GM18951 (cell line): ENCODE measurements around the gene DNAJC30.

Experiments
- POLR2A ChIP-seq: IDR thresholded peaks from 4 replicates; pipeline ENCODE4 v1.6.1; 2011; ENCODE audit warnings: mild to moderate bottlenecking; ENCODE audit not compliant: insufficient read length, insufficient read depth; ENCODE audit errors: extremely low read depth
- in situ Hi-C: fragments of 300-500 bp; cut with MboI; formaldehyde crosslinking; loops from one replicate; pipeline ENCODE4 v1.12.0; 2022; ENCODE audit warnings: low sequenced_read_pairs, mixed read lengths, inconsistent platforms; ENCODE audit not compliant: unreplicated experiment

The DNAJC30 gene

DNA sequence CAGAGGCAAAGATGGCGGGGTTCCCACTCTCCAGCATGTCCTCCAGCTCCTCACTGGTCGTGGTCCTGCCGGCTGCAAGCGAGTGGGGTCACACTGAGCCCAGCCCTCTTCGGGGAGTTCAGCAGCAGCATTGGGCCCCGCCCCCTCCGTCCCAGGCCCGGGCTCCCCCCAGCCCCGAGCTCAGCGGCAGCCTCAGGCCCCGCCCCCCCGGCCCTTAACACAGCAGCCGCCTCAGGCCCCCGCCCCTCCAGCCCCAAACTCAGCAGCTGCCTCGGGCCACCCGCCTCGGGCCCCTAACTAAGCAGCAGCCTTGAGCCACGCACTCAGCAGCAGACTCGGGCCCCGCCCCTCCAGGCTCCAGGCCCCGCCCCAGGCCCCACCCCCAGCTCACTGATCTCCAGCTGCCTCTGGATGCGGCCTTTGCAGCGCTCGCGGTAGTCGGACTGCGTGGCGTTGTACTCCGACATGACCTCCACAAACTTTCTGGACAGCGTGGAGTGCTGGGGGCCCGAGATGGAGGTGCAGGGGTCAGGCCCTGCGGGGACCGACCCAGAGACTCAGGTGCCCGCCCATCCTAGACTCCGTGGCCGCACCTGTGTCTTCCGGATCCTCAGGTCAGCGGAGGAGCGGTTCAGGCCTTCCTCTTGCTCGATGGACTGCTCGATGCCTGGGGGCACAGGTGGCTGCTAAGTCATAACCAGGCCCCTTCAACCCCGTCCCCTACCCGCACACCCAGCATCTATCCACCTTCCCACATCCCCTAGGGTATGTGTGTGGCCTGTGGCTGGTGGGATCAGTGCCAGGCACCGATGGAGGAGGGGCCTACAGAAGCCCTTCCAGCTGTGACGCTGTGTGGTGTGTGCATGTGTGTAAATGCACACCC, 20.7 kb upstream of the DNAJC30 start:
- in situ Hi-C loops, result no loop called here
- no peak for TF ChIP-seq POLR2A

DNA sequence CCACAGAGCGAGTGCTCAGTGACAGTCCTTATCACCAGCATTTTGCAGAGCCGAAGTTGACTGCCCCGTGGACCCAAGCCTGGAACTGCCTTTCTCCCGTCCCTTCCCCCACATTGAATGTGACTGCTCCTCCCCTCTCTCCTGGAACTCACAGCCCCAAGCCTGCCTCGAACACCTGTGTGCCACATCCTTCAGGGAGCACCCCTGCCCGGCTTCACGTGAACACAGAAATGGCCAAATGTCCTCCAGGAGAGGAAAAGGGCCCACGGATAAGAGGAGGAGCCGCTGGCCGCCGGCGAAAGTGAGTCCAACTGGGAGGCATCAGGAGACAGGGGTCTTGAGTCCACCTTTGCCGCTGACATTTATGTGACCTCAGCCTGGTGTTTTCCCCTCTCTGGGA, 20.0 kb upstream of the DNAJC30 start:
- in situ Hi-C loops, result no loop called here
- TF ChIP-seq POLR2A, result no peak

DNA sequence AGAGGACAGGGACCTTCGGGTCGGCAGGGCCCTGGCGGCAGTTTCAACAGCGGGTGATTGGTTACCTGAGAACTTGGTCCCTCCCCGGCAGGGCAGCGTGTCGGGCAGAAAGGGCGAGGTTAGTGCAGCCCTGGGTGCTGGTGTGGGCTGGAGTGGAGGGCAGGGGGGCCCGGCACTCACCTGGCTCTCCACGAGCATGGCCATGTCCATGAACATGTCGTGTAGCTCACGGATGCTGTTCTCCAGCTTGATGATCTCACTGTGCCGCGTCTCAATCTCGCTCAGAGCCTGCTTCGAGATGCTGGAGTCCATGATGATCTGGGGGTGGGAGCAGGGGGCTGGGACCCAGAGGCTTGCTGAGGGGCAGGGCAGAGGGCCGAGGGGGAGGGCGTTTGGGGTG, 19.4 kb upstream of the DNAJC30 start:
- no peak for TF ChIP-seq POLR2A
- in situ Hi-C loops, result no loop called here

DNA sequence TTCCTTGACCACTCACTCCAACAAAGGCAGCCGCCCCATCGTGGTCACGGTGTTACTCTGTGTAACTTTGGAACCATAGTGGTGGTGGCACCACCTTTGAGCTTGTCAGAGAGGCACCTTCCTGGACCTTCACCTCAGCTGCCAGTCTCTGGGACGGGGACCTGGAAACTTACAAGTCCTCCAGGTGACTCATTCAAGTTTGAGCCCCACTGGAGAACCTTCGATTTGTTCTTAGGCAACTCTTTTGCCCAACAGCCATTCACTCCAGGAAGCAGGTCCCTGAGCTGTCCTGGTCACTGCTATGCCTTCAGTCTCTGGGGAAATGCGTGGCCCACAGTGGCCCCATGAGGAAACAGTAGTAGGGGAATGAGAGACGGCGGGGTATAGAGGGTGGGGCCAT, 19.0 kb upstream of the DNAJC30 start:
- TF ChIP-seq POLR2A, result no peak
- in situ Hi-C loops, result no loop called here

DNA sequence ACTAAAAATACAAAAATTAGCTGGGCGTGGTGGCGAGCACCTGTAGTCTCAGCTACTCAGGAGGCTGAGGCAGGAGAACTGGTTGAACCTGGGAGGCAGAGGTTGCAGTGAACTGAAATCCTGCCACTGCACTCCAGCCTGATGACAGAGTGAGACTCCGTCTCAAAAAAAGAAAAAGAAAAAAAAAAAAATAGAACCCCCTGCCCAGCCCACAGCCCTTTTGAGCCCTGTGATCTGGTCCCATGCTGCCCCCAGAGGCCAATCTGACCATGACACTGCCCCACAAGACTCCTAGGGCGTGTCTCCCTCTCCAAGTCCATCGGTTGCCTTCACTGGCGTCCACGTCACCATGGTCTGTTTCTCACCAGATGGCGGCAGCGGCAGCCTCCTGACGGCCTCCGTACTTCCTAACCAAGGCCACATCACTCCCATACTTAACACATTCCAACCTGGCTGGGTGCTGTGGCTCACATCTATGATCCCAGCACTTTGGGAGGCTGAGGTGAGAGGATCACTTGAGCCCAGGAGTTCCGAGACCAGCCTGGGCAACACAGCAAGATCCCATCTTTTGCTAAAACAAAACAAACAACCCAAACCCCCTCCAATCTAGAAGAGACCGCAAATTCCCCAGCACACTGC, 18.2 kb upstream of the DNAJC30 start:
- in situ Hi-C loops, result no loop called here
- TF ChIP-seq POLR2A, result no peak

DNA sequence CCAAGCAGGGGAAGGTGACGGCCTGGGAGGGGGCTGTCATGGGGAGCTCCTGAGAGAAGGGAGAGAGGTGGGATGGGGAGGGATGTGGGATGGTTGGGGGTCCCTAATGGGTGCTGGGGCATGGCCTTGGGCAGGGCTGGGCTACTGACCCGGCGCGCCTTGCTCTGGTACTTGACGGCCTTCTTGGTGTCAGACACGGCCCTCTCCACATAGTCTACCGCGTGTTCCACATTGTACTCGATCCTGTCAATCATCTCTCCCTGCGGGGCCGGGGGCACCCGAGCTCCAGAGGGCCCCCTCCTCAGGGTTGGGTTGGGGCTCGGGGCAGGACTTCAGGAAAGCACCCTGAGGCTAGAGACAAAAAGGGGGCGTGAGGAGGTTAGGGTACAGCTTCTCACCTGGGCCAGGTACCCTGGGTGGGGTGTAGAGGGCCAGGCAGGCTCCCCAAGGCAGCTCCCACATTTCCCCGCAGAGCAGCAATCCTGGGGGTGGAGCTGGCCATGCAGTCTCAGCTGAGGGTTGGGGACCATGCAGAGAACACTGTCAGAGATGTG, 17.4 kb upstream of the DNAJC30 start:
- TF ChIP-seq POLR2A, result no peak
- in situ Hi-C loops, result no loop called here

DNA sequence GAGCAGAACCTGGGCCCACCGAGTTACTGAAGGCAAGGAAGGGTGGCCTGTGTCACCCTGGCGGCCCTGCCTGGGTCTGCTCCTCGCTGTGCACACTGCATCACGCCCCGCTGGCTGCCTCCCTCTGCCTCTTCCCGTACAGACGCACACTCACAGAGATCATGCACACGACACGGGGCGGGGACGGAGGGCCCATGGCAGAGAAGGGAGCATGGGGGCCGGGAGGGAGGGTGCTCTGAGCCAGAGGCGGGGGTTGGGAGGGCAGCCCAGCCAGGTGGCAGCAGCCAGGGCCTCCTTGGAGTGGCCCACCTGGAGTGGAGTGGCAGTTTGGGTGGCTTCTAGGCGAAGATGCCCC, 16.8 kb upstream of the DNAJC30 start:
- in situ Hi-C loops, result no loop called here
- TF ChIP-seq POLR2A, result no peak

DNA sequence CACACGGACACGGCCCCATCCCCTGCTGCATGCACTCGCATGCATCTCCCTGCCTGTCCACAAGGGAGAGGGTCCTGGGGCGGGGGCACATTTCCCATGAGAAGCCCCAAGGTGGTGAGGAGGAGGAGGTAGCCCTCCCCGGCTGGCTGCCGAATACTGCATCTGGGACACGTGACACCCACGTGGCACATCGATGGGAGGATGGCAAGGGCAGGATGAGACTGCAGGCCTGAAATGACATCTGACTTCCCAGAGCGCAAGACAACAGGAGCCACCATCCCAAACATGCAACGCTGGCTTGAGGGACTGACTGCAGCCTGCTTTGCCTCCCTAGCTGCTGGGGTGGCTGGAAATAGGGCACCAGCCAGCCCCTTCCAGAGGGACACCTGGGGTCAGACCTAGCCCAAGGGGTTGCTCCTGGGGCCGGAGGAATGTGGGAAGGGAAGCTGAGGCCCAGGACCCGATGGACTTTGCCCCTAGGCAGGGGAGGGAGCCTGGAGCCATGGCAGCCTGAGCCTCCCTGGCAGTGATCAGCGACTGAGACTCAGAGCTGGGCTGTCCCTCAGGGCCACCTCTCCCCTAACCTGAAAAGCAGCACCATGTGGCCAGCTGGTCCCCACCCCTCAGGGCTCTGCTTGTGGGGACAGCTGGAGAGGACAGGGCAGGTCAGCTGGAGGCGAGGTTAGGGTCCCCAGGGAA, 16.3 kb upstream of the DNAJC30 start:
- in situ Hi-C loops, result no loop called here
- TF ChIP-seq POLR2A, result no peak

DNA sequence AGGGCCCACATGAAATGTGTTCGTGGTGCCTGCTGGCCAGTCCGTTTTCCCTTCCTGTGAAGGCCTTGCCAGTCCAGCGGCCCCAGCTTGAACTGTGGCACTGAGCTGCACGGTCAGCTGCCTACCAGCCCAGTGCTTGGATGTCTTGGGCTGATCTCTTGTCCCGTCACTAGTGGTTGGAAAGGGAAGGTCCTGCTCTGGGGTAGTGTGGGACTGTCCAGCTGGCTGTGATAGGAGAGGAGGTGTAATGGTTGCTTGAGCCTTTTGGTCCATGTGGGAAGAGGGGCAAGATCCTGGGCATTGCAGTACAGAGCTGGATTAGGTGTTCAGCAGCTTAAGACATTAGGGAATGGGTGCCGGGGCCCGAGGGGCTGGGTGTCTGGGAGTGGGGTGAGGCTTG, 15.2 kb upstream of the DNAJC30 start:
- TF ChIP-seq POLR2A, result no peak
- in situ Hi-C loops, result no loop called here

DNA sequence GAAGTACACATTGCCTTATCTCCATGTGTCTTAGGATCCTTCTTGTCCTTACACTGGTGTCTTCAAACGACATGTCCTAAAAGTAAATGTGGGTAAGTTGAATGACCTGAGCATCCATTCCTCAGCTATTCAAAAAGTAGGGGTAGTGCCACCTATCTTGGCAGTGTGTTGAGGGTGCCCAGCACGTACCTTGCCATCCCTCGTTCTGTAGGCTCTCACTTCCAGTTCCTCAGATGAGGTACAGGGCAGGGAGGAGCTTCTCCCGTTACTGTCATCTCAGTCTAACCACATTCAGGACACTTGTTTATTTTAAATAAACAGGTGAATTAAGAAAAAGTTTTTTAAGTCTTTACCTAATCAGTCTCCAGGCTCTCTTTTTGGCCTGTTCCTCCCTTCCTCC, 13.1 kb upstream of the DNAJC30 start:
- no peak for TF ChIP-seq POLR2A
- in situ Hi-C loops, result no loop called here

DNA sequence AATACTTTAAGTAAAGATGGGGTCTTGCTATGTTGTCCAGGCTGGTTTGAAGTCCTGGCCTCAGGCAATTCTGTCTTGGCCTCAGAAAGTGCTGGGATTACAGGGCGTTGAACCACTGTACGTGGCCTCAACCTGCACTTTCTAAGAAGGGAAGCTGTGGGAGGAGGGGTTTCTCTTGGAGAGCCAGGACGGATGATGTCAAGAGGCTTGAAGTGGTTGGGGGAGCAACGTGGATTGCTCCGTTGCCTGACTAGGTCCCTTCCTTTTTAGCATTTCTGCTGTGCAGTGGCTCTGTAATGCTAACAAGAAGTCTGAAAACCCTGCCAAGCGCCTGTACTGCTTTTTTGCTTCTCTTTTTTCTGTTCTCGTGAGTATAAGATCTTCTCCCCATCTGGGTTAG, 7.4 kb upstream of the DNAJC30 start:
- in situ Hi-C loops, result no loop called here
- TF ChIP-seq POLR2A, result no peak

DNA sequence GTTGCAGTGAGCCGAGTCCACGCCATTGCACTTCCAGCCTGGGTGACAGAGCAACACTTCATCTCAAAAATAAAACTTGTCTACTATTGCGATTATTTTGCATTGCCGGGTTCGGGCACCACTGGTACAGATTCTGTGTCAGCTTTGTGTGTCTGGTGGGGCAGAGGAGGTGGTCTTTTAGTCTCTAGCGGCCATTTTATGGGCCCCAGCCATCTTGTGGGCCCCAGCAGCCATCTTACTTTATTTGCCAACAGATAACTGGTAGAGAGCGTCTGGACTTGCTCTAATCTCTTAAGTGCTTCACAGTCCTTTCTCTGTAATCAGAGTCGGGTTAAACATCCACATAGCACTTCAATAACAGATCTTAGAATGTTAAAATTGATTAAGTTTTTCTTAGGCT, 5.0 kb upstream of the DNAJC30 start:
- TF ChIP-seq POLR2A, result no peak
- in situ Hi-C loops, result no loop called here

DNA sequence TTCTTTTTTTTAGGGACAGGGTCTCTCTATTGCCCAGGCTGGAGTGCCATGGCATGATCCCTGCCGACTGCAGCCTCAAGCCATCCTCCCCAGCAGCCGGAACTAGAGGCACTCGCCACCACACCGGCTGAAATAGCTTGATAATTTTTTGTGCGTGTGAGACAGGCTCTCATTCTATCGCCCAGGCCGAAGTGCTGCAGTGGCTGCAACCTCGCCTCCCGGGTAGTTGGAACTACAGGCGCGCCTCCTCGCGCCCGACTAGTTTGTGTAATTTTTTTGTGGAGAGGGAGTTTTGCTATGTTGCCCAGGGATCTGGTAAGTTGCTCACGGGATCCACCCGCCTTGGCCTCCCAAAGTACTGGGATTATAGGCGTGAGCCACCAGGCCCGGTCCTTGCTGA, 2.1 kb upstream of the DNAJC30 start:
- no peak for TF ChIP-seq POLR2A
- in situ Hi-C loops, result no loop called here
